DOHH2 (cell line): ENCODE measurements around the gene HAVCR1.
A peak's percentile ranks its signal among the peaks of the same experiment; 100 is the strongest.
"Not testable (repeated sequence)": the region's sequence is repeated elsewhere in the genome, so short reads cannot be mapped to it uniquely, and the experiment has no call there.

Experiments
- H3F3A ChIP-seq: fragments of 200-600 bp; sonication (generic), shearing (Covaris generic); 2 replicates; pipeline ENCODE4 v1.6.0; 2016; ENCODE audit warnings: antibody characterized with exemption, mild to moderate bottlenecking; ENCODE audit not compliant: control insufficient read depth, insufficient read depth
- H3K27ac ChIP-seq: fragments of 200-600 bp; sonication (generic); 2 replicates; pipeline ENCODE4 v1.5.1; 2014; ENCODE audit warnings: low read depth, mild to moderate bottlenecking, low read length, moderate library complexity
- H3K27me3 ChIP-seq: fragments of 200-600 bp; sonication (generic); 2 replicates; pipeline ENCODE4 v1.6.1; 2014; ENCODE audit warnings: mild to moderate bottlenecking, low read length, mixed read lengths; ENCODE audit not compliant: control insufficient read depth
- H3K36me3 ChIP-seq: fragments of 200-600 bp; sonication (generic); 2 replicates; pipeline ENCODE4 v1.6.1; 2014; ENCODE audit warnings: mild to moderate bottlenecking, low read length, moderate library complexity, mixed read lengths; ENCODE audit not compliant: control insufficient read depth
- H3K4me1 ChIP-seq: fragments of 200-600 bp; sonication (generic); 2 replicates; pipeline ENCODE4 v1.6.1; 2014; ENCODE audit warnings: mild to moderate bottlenecking, low read length, mixed read lengths; ENCODE audit not compliant: control insufficient read depth
- H3K4me2 ChIP-seq: fragments of 200-600 bp; sonication (generic); 2 replicates; pipeline ENCODE4 v1.6.0; 2014; ENCODE audit warnings: mild to moderate bottlenecking, low read length, moderate library complexity
- H3K4me3 ChIP-seq: fragments of 200-600 bp; sonication (generic); 2 replicates; pipeline ENCODE4 v1.5.1; 2014; ENCODE audit warnings: mild to moderate bottlenecking, low read length, mixed read lengths
- H3K79me2 ChIP-seq: fragments of 200-600 bp; sonication (generic); 2 replicates; pipeline ENCODE4 v1.6.1; 2014; ENCODE audit warnings: mild to moderate bottlenecking, low read length, mixed read lengths; ENCODE audit not compliant: control insufficient read depth
- H3K9me2 ChIP-seq: fragments of 200-600 bp; sonication (generic); replicated peaks from 2 replicates; pipeline ENCODE4 v1.6.1; 2014; ENCODE audit warnings: mild to moderate bottlenecking, low read length, mixed read lengths; ENCODE audit not compliant: control insufficient read depth
- H3K9me3 ChIP-seq: fragments of 200-600 bp; sonication (generic); 2 replicates; pipeline ENCODE4 v1.6.1; 2014; ENCODE audit warnings: antibody characterized with exemption, low read length, mixed read lengths; ENCODE audit not compliant: control insufficient read depth, insufficient read depth
- H4K20me1 ChIP-seq: fragments of 200-600 bp; sonication (generic); 2 replicates; pipeline ENCODE4 v1.6.0; 2014; ENCODE audit warnings: low read depth, mild to moderate bottlenecking, antibody characterized with exemption, low read length, moderate library complexity; ENCODE audit not compliant: control insufficient read depth, insufficient read depth
- EZH2phosphoT487 ChIP-seq: fragments of 200-600 bp; sonication (generic); IDR thresholded peaks from 2 replicates; pipeline ENCODE4 v1.6.1; 2017; ENCODE audit warnings: borderline replicate concordance, mild to moderate bottlenecking, antibody characterized with exemption, low read length, moderate library complexity, mixed read lengths
- TF ChIP-seq, protein P1 (sequence below): fragments of 200-600 bp; sonication (generic); IDR thresholded peaks from one replicate; pipeline ENCODE4 v1.5.1; 2014; ENCODE audit warnings: antibody characterized with exemption, mild to moderate bottlenecking, low read depth, low read length; ENCODE audit not compliant: poor library complexity, severe bottlenecking

The HAVCR1 gene

GRCh38 chr5:157033071-157033583, 25.8 kb downstream of the HAVCR1 start:
- no peaks in the 10 kb centered on the region for H3K79me2 ChIP-seq
- H3K4me1 ChIP-seq: peaks cover 59% of the 10 kb centered on the region
- H3K36me3 ChIP-seq: no peaks in the 10 kb centered on the region
- H4K20me1 ChIP-seq: no peaks in the 10 kb centered on the region
- no peak overlapping the region for H3K4me3 ChIP-seq
- no peaks in the 10 kb centered on the region for H3F3A ChIP-seq
- H3K4me2 ChIP-seq: no peak overlapping the region
- no peak for TF ChIP-seq EZH2phosphoT487
- TF ChIP-seq, protein P1, sequence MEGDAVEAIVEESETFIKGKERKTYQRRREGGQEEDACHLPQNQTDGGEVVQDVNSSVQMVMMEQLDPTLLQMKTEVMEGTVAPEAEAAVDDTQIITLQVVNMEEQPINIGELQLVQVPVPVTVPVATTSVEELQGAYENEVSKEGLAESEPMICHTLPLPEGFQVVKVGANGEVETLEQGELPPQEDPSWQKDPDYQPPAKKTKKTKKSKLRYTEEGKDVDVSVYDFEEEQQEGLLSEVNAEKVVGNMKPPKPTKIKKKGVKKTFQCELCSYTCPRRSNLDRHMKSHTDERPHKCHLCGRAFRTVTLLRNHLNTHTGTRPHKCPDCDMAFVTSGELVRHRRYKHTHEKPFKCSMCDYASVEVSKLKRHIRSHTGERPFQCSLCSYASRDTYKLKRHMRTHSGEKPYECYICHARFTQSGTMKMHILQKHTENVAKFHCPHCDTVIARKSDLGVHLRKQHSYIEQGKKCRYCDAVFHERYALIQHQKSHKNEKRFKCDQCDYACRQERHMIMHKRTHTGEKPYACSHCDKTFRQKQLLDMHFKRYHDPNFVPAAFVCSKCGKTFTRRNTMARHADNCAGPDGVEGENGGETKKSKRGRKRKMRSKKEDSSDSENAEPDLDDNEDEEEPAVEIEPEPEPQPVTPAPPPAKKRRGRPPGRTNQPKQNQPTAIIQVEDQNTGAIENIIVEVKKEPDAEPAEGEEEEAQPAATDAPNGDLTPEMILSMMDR: no peak
- H3K9me2 ChIP-seq: no peaks in the 10 kb centered on the region
- H3K27ac ChIP-seq: no peak overlapping the region
- no peaks in the 10 kb centered on the region for H3K9me3 ChIP-seq
- no peaks in the 10 kb centered on the region for H3K27me3 ChIP-seq

GRCh38 chr5:157030692-157031091, 28.2 kb downstream of the HAVCR1 start:
- no peak overlapping the region; the same call in none of the 2 replicates for H3K4me2 ChIP-seq

GRCh38 chr5:157029457-157029856, 29.5 kb downstream of the HAVCR1 start:
- Histone ChIP-seq H3K4me1 (peaks cover 70% of the 10 kb centered on the region), H3K4me2 (peak overlapping the region; percentile 45), H3F3A (0 out of 2 replicates have a peak, but pooled peaks cover 3% of the 10 kb centered on the region), H3K36me3 (no peaks in the 10 kb centered on the region), H3K27me3 (no peaks in the 10 kb centered on the region), H3K4me3 (no peak overlapping the region), H3K79me2 (no peaks in the 10 kb centered on the region), H3K9me3 (no peaks in the 10 kb centered on the region), H3K27ac (no peak overlapping the region), H4K20me1 (no peaks in the 10 kb centered on the region), H3K9me2 (no peaks in the 10 kb centered on the region)
- no peak for TF ChIP-seq EZH2phosphoT487
- TF ChIP-seq, protein P1: no peak

More at GRCh38 chr5:157030692-157031091, 28.2 kb downstream of the HAVCR1 start:
- no peak overlapping the region for H3K4me3 ChIP-seq
- no peaks in the 10 kb centered on the region for H3K9me3 ChIP-seq
- H3K9me2 ChIP-seq: no peaks in the 10 kb centered on the region
- H3K27ac ChIP-seq: no peak overlapping the region
- no peaks in the 10 kb centered on the region for H4K20me1 ChIP-seq
- H3F3A ChIP-seq: 0 out of 2 replicates have a peak, but pooled peaks cover 3% of the 10 kb centered on the region
- no peaks in the 10 kb centered on the region for H3K27me3 ChIP-seq
- H3K36me3 ChIP-seq: no peaks in the 10 kb centered on the region
- no peaks in the 10 kb centered on the region for H3K79me2 ChIP-seq
- no peak for TF ChIP-seq EZH2phosphoT487
- TF ChIP-seq, protein P1: no peak
- H3K4me1 ChIP-seq: peaks cover 63% of the 10 kb centered on the region

DNA sequence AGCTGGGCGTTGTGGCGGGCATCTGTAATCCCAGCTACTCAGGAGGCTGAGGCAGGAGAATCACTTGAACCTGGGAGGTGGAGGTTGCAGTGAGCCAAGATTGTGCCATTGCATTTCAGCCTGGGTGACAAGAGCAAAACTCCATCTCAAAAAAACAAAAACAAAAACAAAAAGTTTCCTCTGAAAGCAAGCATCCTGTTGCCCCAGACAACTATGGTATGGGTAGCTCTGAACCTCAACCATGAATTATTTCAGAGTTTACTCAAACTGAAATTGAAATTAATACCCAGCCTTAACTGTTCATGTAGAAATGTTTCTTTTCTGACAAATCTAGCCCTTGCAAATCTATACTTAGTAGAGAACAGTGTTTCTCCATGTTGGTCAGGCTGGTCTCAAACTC, 31.3 kb downstream of the HAVCR1 start:
- not testable (repeated sequence) for H3K36me3 ChIP-seq

More for the DNA sequence above, 31.3 kb downstream of the HAVCR1 start:
- H3K4me2 ChIP-seq, H4K20me1 ChIP-seq, H3K9me3 ChIP-seq, H3K79me2 ChIP-seq, H3F3A ChIP-seq, H3K4me3 ChIP-seq, H3K9me2 ChIP-seq, H3K27me3 ChIP-seq, H3K27ac ChIP-seq: not testable (repeated sequence)
- peaks cover 66% of the 10 kb centered on the region for H3K4me1 ChIP-seq
